DOHH2 (cell line): ENCODE measurements around the gene KRTAP4-7.

Experiments
- EZH2phosphoT487 ChIP-seq: fragments of 200-600 bp; sonication (generic); IDR thresholded peaks from 2 replicates; pipeline ENCODE4 v1.6.1; 2017; ENCODE audit warnings: borderline replicate concordance, mild to moderate bottlenecking, antibody characterized with exemption, low read length, moderate library complexity, mixed read lengths
- TF ChIP-seq, protein P1 (sequence below): fragments of 200-600 bp; sonication (generic); IDR thresholded peaks from one replicate; pipeline ENCODE4 v1.5.1; 2014; ENCODE audit warnings: antibody characterized with exemption, mild to moderate bottlenecking, low read depth, low read length; ENCODE audit not compliant: poor library complexity, severe bottlenecking

DNA sequence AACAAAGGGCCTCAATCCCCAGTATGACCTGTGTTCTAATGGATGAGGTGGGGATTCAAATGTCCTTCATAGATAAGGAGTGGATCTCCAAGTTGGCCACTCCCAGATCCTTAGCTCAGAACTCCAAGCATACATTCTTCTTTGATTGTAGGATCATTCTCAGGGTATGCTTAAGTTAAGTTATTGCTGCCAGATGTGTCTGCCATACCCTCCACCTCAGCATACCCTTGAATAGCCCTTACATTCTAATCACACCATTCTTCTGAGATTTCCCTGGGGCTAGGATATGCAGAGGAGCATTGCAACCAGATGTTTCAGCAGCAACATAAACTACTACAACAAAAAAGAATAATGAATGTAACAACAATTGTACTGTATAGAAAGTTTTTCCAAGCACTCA lies 16.7 kb upstream of the KRTAP4-7 start:
- TF ChIP-seq, protein P1, sequence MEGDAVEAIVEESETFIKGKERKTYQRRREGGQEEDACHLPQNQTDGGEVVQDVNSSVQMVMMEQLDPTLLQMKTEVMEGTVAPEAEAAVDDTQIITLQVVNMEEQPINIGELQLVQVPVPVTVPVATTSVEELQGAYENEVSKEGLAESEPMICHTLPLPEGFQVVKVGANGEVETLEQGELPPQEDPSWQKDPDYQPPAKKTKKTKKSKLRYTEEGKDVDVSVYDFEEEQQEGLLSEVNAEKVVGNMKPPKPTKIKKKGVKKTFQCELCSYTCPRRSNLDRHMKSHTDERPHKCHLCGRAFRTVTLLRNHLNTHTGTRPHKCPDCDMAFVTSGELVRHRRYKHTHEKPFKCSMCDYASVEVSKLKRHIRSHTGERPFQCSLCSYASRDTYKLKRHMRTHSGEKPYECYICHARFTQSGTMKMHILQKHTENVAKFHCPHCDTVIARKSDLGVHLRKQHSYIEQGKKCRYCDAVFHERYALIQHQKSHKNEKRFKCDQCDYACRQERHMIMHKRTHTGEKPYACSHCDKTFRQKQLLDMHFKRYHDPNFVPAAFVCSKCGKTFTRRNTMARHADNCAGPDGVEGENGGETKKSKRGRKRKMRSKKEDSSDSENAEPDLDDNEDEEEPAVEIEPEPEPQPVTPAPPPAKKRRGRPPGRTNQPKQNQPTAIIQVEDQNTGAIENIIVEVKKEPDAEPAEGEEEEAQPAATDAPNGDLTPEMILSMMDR, result no peak
- no peak for TF ChIP-seq EZH2phosphoT487
